CD8-positive, alpha-beta memory T cell (primary cell): ENCODE measurements around the gene NHERF2. TPM values are rescaled to one million over a fixed set of nuclear protein-coding genes. Genes with fewer than 3 reads are reported as not detected.
"Not testable (repeated sequence)": the region's sequence is repeated elsewhere in the genome, so short reads cannot be mapped to it uniquely, and the experiment has no call there.

ENCODE experiments used
- CTCF ChIA-PET: fragments of 350-600 bp; sonication (Branson Sonifier 250); formaldehyde crosslinking; loops from one replicate; lab custom pipeline; 2021; ENCODE audit warnings: antibody characterized with exemption; lab: Charles Lee
- POLR2A ChIA-PET: fragments of 350-600 bp; sonication (Branson Sonifier 250); formaldehyde crosslinking; loops from one replicate; lab custom pipeline; 2021; ENCODE audit warnings: antibody characterized with exemption; lab: Charles Lee
- DNase-seq, 5 donors: peaks; one replicate each; pipeline versions ENCODE4 v3.0.0 to v3.0.0-alpha.2; 2020 to 2022; ENCODE audit warnings: mixed read lengths in 1 of 5
- H3K27ac ChIP-seq: one replicate; pipeline ENCODE4 v1.7.0; 2013; ENCODE audit warnings: low read depth, mild to moderate bottlenecking, low read length, moderate library complexity
- H3K27me3 ChIP-seq: 2 replicates; pipeline ENCODE4 v1.7.0; 2013; ENCODE audit warnings: low read length, mild to moderate bottlenecking; ENCODE audit not compliant: insufficient read depth, poor library complexity, severe bottlenecking
- H3K36me3 ChIP-seq: 2 replicates; pipeline ENCODE4 v1.7.0; 2013; ENCODE audit warnings: mild to moderate bottlenecking, low read length, moderate library complexity; ENCODE audit not compliant: insufficient read depth
- H3K4me1 ChIP-seq: 2 replicates; pipeline ENCODE4 v1.7.0; 2013; ENCODE audit warnings: mild to moderate bottlenecking, low read length, moderate library complexity; ENCODE audit not compliant: insufficient read depth
- H3K4me3 ChIP-seq: 2 replicates; pipeline ENCODE4 v1.7.0; 2013; ENCODE audit warnings: mild to moderate bottlenecking, low read length
- H3K9me3 ChIP-seq: 2 replicates; pipeline ENCODE4 v1.7.0; 2013; ENCODE audit warnings: mild to moderate bottlenecking, low read length
- H3K27ac Mint-ChIP-seq, 8 donors: one replicate each; pipeline ENCODE4 v1.8.0; 2020 to 2021; ENCODE audit warnings: mixed read lengths in 8 of 8, mild to moderate bottlenecking in 6 of 8, inconsistent platforms in 3 of 8, moderate library complexity in 3 of 8
- H3K27me3 Mint-ChIP-seq, 2 donors: one replicate each; pipeline ENCODE4 v1.8.0; 2020 to 2021; ENCODE audit warnings: mixed read lengths in 2 of 2, mild to moderate bottlenecking in 1 of 2, moderate library complexity in 1 of 2
- H3K36me3 Mint-ChIP-seq, 3 donors: one replicate each; pipeline ENCODE4 v1.8.0; 2020 to 2021; ENCODE audit warnings: mixed read lengths in 3 of 3, inconsistent platforms in 1 of 3, mild to moderate bottlenecking in 1 of 3
- H3K4me1 Mint-ChIP-seq, 3 donors: one replicate each; pipeline ENCODE4 v1.8.0; 2020 to 2021; ENCODE audit warnings: mixed read lengths in 3 of 3, inconsistent platforms in 1 of 3, mild to moderate bottlenecking in 1 of 3
- H3K4me3 Mint-ChIP-seq, 7 donors: one replicate each; pipeline ENCODE4 v1.8.0; 2020 to 2021; ENCODE audit warnings: mixed read lengths in 7 of 7, mild to moderate bottlenecking in 6 of 7, moderate library complexity in 4 of 7, inconsistent platforms in 2 of 7
- H3K9me3 Mint-ChIP-seq, 5 donors: one replicate each; pipeline ENCODE4 v1.8.0; 2020 to 2022; ENCODE audit warnings: mixed read lengths in 5 of 5, mild to moderate bottlenecking in 3 of 5, moderate library complexity in 2 of 5, inconsistent platforms in 1 of 5
- polyA plus RNA-seq: library from polyadenylated mRNA; unstranded; fragments of 300-500 nt; fragmentation: Illumina TruSeq; gene quantifications from one replicate; pipeline ENCODE4 v1.2.3, GENCODE V29; 2021
- total RNA-seq, 2 experiments: library from RNA; stranded (reverse); gene quantifications; one replicate each; pipeline ENCODE4 v1.2.3, GENCODE V29; 2021

Gene NHERF2
- total and polyA plus RNA-seq, 3 experiments from 2014 or later = 0.51 to 4.1 (median 3.0) TPM

GRCh38 chr16:2031081-2031577, 4.4 kb downstream of the NHERF2 start:
- H3K27ac ChIP-seq = no peak overlapping the region
- H3K4me3 ChIP-seq = no peak overlapping the region
- H3K9me3 ChIP-seq = no peaks in the 10 kb centered on the region
- Mint-ChIP-seq H3K36me3 (no peaks in the 10 kb centered on the region), H3K4me1 (peaks cover 5 to 6% (median 6%) of the 10 kb centered on the region in 3 donors), H3K27ac (no peak overlapping the region), H3K4me3 (no peak overlapping the region), H3K9me3 (no peaks in the 10 kb centered on the region), H3K27me3 (no peaks in the 10 kb centered on the region)
- POLR2A ChIA-PET = no interaction called here
- CTCF ChIA-PET = interaction anchor here (1.3 kb wide), 1 partner anchor 109 kb away, joined by 5 read pairs; no protein-coding TSS in a partner anchor
- peaks cover 4% of the 10 kb centered on the region for H3K4me1 ChIP-seq
- DNase-seq = no peak
- no peaks in the 10 kb centered on the region for H3K36me3 ChIP-seq
- no peaks in the 10 kb centered on the region for H3K27me3 ChIP-seq

GRCh38 chr16:2032285-2033056, 5.8 kb downstream of the NHERF2 start:
- no peaks in the 10 kb centered on the region for H3K9me3 ChIP-seq
- H3K4me1 Mint-ChIP-seq = peaks cover 3 to 4% (median 4%) of the 10 kb centered on the region in 3 donors
- H3K4me3 Mint-ChIP-seq = no peak overlapping the region
- CTCF ChIA-PET = interaction anchor here (0.9 to 1.3 kb wide), 3 partner anchors 10 to 108 kb away, joined by 3 to 5 read pairs (median 4); no protein-coding TSS in a partner anchor
- H3K9me3 Mint-ChIP-seq = no peaks in the 10 kb centered on the region
- no peaks in the 10 kb centered on the region for H3K36me3 ChIP-seq
- no peaks in the 10 kb centered on the region for H3K4me1 ChIP-seq
- no peaks in the 10 kb centered on the region for H3K36me3 Mint-ChIP-seq
- no peak overlapping the region for H3K27ac ChIP-seq
- DNase-seq = no peak
- no peaks in the 10 kb centered on the region for H3K27me3 ChIP-seq
- peak overlapping the region in 3 of 8 donors; percentile 61 to 72 (median 63) for H3K27ac Mint-ChIP-seq
- POLR2A ChIA-PET = interaction anchor here (1.0 kb wide), 1 partner anchor 123 kb away, joined by 5 read pairs; the partner anchor contains the start of gene TRAF7
- no peaks in the 10 kb centered on the region for H3K27me3 Mint-ChIP-seq
- no peak overlapping the region for H3K4me3 ChIP-seq

DNA sequence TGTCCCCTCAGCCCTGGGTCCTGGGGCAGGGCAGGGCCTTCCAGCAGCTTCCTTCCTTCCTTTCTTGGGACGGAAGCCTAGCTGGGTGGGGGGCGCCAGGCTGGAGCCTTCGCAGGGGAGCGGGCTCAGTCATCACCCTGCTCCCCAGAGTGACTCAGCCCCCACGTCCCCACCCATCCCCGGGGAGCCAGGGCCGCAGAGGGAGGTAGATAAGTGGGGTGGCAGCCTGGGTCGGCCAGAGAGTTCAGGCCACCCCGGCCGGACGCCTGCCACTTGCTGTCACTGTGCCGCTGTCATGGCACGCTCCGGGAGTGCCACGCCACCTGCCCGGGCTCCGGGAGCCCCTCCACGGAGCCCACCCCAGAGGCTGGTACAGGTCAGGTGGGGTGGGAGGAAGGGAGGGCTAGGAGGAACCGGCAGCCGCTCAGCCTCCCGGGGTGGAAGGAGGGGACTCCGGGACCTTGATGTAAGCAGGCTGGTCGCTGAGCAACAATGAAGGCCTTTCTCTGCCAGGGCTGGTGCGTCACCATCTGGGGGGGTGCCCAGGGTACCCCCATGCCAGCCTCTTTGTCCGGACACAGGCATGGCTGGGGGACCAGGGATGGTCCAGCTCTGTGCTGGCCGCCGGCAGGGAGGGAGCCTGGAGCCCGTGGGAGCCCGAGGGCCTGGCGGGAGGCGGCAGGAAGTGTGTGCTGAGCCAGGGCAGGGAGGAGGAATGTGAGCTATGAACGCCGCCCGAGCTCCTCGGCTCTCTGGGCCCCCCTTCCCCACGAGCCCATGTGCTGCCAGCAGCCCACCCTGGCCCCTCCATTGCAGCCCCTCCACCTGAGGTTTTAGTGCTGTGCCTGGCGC, 6.6 kb downstream of the NHERF2 start:
- Mint-ChIP-seq H3K27ac (peak overlapping the region in 1 of 8 donors; percentile 56), H3K9me3 (no peaks in the 10 kb centered on the region), H3K4me1 (no peaks in the 10 kb centered on the region), H3K36me3 (no peaks in the 10 kb centered on the region), H3K27me3 (no peaks in the 10 kb centered on the region), H3K4me3 (no peak overlapping the region)
- no peaks in the 10 kb centered on the region for H3K9me3 ChIP-seq
- DNase-seq = peak in 1 of 5 donors; percentile 26
- POLR2A ChIA-PET = interaction anchor here (0.6 to 1.0 kb wide), 2 partner anchors 122 to 384 kb away, joined by 5 read pairs; partner anchors contain the start of gene TRAF7
- H3K36me3 ChIP-seq = no peaks in the 10 kb centered on the region
- no peaks in the 10 kb centered on the region for H3K4me1 ChIP-seq
- H3K27ac ChIP-seq = peak overlapping the region; percentile 51
- CTCF ChIA-PET = interaction anchor here (1.3 kb wide), 1 partner anchor 11 kb away, joined by 4 read pairs; no protein-coding TSS in a partner anchor
- no peak overlapping the region for H3K4me3 ChIP-seq
- H3K27me3 ChIP-seq = no peaks in the 10 kb centered on the region

DNA sequence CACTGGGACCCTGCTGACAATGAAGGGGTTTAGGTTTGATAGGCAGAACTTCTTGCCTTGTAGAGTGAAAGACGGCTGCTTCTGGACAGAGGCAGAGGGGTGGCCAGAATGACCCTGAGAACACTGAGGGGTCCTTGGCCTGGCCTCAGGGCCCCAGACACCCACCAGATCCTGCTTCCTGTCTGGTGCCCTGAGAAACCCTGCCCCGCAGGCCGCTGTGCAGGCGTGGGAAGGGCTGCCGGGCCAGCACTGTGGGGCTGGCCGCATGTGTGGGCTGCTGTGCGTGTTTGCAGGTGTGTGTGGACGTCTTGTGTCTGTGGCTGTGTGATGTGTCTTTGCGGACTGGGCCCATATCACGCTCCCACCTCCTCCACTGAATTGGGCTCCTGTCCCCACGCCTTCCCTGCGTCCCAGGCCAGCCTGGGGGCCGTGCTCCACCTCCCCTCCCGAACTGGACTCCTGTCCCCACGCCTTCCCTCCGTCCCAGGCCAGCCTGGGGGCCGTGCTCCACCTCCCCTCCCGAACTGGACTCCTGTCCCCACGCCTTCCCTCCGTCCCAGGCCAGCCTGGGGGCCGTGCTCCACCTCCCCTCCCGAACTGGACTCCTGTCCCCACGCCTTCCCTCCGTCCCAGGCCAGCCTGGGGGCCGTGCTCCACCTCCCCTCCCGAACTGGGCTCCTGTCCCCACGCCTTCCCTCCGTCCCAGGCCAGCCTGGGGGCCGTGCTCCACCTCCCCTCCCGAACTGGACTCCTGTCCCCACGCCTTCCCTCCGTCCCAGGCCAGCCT, 7.4 kb downstream of the NHERF2 start:
- H3K4me1 ChIP-seq, H3K36me3 ChIP-seq, CTCF ChIA-PET, H3K4me3 ChIP-seq, H3K27me3 Mint-ChIP-seq, DNase-seq, H3K27ac Mint-ChIP-seq, H3K27me3 ChIP-seq, H3K9me3 ChIP-seq, H3K9me3 Mint-ChIP-seq, H3K4me3 Mint-ChIP-seq, H3K4me1 Mint-ChIP-seq, H3K36me3 Mint-ChIP-seq: not testable (repeated sequence)
- H3K27ac ChIP-seq = peak overlapping the region; percentile 51
- POLR2A ChIA-PET = interaction anchor here (0.6 kb wide), 1 partner anchor 385 kb away, joined by 5 read pairs; no protein-coding TSS in a partner anchor

DNA sequence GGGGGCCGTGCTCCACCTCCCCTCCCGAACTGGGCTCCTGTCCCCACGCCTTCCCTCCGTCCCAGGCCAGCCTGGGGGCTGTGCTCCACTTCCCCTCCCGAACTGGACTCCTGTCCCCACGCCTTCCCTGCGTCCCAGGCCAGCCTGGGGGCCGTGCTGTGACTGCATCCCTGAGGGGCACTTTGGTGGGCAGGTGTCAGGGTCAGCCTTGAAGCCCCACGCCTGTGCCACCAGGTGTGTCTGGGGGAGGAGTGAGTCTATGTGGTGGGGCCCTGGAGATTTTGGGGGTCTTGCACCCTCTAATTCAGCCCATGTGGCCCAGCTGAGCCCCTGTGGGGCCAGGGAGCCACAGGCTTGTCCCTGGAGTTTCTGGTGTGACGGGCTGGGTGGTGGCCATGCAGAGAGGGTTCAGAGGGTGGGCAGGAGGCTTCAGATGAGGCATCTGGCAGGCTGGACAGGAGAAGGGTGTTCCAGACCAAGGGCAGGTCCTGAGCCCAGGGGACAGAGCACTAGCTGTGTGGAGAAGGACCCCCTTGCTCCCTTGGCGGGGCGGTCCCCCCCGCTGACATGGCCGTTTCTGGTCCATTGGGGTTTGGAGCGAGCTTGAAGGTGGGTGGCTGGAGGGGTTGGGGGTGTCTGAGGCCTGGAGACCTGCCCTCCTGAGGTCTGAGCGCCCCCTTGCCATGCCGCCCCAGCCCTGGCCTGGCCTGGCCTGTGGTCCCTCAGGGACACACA, 8.2 kb downstream of the NHERF2 start:
- ChIA-PET POLR2A (interaction anchor here (2.0 kb wide), 1 partner anchor 13 kb away, joined by 6 read pairs; the partner anchor contains the start of genes NTHL1 and TSC2), CTCF (no interaction called here)
- DNase-seq = no peak
- H3K9me3 ChIP-seq = no peaks in the 10 kb centered on the region
- H3K27me3 Mint-ChIP-seq = no peaks in the 10 kb centered on the region
- H3K27me3 ChIP-seq = no peaks in the 10 kb centered on the region
- H3K9me3 Mint-ChIP-seq = no peaks in the 10 kb centered on the region
- peak overlapping the region; percentile 43 for H3K27ac ChIP-seq
- H3K36me3 ChIP-seq = no peaks in the 10 kb centered on the region
- no peak overlapping the region for H3K27ac Mint-ChIP-seq
- no peaks in the 10 kb centered on the region for H3K4me1 Mint-ChIP-seq
- no peak overlapping the region for H3K4me3 Mint-ChIP-seq
- no peaks in the 10 kb centered on the region for H3K36me3 Mint-ChIP-seq
- H3K4me3 ChIP-seq = no peak overlapping the region
- H3K4me1 ChIP-seq = no peaks in the 10 kb centered on the region

DNA sequence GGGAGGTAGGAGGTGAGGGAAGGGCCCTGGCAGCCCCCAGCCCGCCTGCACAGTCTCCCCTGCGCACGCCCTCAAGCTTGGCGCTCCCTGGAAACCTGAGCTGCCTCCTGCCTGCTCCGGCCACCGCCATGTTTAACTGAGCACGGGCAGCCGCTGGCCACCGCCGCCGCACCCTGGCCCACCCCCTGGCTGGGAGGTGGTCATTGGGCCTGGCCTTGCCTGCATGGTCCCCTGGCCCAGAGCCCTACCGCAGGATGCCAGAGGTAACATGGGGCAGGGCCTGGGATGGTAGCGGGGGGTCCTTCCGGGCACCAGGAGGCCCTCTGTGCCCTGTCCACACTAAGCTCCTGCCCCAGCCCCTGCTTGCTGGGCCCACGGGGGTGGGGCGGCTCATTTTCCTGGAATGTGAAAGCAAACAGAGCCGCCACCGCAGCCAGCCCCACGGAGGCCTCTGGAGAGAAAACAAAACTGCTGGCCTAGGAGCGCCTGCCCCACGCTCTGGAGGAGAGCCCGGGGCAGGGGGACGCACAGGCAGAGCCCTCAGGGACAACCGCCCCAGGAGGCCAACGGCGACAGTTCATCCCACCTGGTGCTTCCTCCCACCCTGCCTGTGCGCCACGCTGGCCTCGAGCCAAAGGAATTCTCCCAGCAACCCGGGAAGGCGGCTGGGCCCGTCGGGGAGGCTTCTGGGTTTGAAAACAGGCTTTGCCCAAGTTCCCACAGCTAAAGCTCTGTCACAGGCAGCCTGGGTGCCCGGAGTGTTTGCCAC, 8.9 kb downstream of the NHERF2 start:
- H3K4me1 ChIP-seq = no peaks in the 10 kb centered on the region
- Mint-ChIP-seq H3K4me1 (no peaks in the 10 kb centered on the region), H3K27me3 (no peaks in the 10 kb centered on the region), H3K27ac (peak overlapping the region in 1 of 8 donors; percentile 38), H3K9me3 (no peaks in the 10 kb centered on the region), H3K36me3 (no peaks in the 10 kb centered on the region), H3K4me3 (no peak overlapping the region)
- ChIA-PET CTCF (no interaction called here), POLR2A (interaction anchor here (2.0 kb wide), 1 partner anchor 12 kb away, joined by 6 read pairs; the partner anchor contains the start of genes NTHL1 and TSC2)
- no peak for DNase-seq
- H3K27ac ChIP-seq = no peak overlapping the region
- no peak overlapping the region for H3K4me3 ChIP-seq
- no peaks in the 10 kb centered on the region for H3K36me3 ChIP-seq
- H3K9me3 ChIP-seq = no peaks in the 10 kb centered on the region
- H3K27me3 ChIP-seq = no peaks in the 10 kb centered on the region
